HG03060 (cell line): ENCODE measurements around the gene FBXO36.
A peak's percentile ranks its signal among the peaks of the same experiment; 100 is the strongest.
"Not testable (repeated sequence)": the region's sequence is repeated elsewhere in the genome, so short reads cannot be mapped to it uniquely, and the experiment has no call there.

Source experiments
- ATAC-seq: cut with Tn5 transposase; IDR thresholded peaks from one replicate; pipeline ENCODE4 v1.9.1; 2021; ENCODE audit warnings: low read depth, moderate number of reproducible peaks; ENCODE audit not compliant: unreplicated experiment

FBXO36 gene

DNA sequence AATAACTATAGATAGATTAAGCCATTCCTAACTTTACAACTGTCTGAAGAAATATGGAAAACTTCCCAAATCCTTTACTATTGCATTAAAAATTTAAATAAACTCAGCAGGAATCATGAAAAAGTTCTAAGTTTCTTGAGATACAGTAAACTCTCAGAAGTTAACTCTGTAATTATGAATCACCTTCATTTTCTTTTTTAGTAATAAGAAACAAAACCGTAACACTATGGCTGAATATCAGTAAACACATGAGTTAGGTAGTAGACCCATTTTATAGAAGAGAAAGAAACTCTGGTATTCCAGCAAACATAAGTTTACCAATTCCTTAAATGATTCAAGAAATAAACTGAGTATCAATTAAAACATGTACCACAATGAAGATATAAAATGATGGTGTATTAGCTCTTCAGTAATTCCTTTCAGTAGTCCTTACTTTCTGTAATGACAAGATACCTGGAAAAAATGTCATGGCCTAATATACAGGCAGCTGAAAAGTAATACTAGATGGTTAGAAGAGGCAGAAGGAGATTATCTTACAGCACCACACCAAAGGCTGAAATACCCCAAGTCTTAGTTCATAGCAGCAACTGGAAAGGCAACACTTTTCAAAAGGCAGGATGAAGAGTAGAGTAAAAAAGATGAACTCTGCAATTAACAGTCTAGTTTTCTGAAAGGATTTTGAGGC, 12.0 kb upstream of the FBXO36 start:
- no peak for ATAC-seq

GRCh38 chr2:229910832-229911412, 11.4 kb upstream of the FBXO36 start:
- no peak for ATAC-seq

GRCh38 chr2:229914171-229914570, 8.1 kb upstream of the FBXO36 start:
- no peak for ATAC-seq

- ATAC-seq = no peak
Observed at GRCh38 chr2:229917793-229918192, 4.5 kb upstream of the FBXO36 start.

- no peak for ATAC-seq
Observed at GRCh38 chr2:229920011-229920641, 2.2 kb upstream of the FBXO36 start.

DNA sequence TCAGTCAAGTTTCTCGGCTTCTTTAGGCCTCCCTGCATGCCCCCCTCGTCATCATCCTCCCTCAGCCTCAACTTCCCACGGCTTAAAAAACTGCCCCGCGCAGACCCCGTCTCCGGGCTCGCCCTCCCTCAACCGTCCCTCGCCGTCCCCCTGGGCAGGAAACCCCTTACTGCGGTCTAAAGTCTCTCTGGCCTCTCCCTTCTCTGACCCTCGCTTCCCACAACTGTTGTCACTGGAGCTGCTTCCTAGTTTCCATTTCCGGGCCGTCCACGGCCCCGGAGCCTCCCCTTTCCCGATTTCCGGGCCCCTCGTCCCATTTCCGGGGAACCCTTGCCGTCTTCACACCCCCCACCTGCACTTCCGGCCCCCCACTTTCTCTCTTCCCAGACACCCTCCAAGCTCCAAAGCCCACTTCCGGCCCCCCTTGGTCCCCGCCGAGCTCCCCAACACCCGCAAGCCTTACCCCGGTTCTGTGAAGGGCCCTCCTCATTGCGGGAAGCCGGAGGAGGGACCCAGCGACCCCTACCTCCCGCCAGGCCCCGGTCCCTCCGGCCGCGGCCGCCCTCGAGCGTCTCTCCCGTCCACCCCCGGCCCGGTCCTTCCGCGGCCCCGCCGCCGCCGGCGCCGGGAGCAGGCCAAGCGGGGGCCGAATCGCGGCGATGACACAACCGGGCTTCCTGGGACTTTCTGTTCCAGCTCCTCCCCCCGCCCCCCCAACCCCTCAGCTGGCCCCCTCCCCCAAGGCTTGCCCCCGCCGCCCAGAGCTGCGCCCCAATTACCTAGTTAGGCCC, 1.0 kb upstream of the FBXO36 start:
- no peak for ATAC-seq

GRCh38 chr2:229921892-229922448, 333 bp upstream of the FBXO36 start, which contains the start of gene TRIP12:
Gene TRIP12 (minus strand): TSS chr2:229922009. CDS start chr2:229880079, 41,930 bp downstream.
- peak; percentile 76 for ATAC-seq

DNA sequence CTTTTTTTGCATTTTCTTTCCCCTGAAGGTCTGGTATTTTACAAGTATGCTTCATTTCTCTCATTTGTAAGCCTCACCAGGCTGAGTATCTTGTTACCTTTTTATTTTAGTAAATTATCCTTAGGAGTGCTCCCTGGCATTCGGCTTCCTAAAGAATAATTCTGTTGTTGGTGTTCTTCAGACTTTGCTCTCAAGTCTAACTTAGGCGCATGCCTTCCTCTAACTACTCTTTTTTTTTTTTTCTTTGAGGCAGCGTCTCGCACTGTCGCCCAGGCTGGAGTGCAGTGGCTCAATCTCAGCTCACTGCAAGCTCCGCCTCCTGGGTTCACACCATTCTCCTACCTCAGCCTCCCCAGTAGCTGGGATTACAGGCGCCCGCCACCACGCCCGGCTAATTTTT, 2.2 kb downstream of the FBXO36 start:
- ATAC-seq = not testable (repeated sequence)

- ATAC-seq = no peak
Observed at GRCh38 chr2:229925201-229925600, 2.9 kb downstream of the FBXO36 start.

- no peak for ATAC-seq
Observed at GRCh38 chr2:229927817-229928321, 5.6 kb downstream of the FBXO36 start.

DNA sequence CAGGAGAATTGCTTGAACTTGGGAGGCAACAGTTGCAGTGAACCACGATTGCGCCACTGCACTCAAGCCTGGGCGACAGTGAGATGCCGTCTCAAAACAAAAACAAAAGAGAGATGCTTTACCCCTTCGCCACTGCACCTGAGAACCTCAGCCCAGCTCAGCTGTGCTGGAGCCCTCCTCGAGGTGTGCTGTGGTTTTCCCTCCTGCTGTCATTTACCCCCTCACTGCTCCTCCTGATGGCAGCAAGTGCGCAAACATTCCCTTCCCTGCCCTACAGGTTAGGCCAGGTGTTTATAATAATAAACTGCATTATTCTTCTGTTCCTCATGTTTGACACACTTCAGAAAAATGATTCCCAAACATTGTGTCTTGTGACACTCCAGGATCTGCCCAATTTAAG, 8.4 kb downstream of the FBXO36 start:
- ATAC-seq = no peak

GRCh38 chr2:229931241-229931640, 8.9 kb downstream of the FBXO36 start:
- no peak for ATAC-seq

GRCh38 chr2:229937537-229937936, 15.2 kb downstream of the FBXO36 start:
- ATAC-seq = no peak

GRCh38 chr2:229942671-229943070, 20.4 kb downstream of the FBXO36 start:
- no peak for ATAC-seq

DNA sequence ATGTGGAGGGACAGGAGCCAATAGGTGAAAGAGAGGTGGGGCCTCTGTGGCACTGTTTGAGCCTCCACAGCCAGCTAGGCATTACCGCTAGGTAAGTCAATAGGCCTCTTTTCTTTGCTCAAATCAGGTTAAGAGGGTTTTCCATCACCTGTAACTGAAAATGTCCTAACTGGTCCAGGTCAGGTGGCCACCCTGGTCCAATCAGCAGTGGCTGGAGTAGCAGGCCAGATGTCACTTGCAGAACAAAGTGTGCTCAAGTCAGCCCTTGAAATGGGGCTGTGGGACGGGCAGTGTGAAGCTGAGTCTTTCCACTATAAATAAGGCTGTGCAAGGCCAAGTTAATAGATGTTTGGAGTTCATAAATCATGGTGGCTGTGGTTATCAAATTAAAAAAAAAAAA, 20.9 kb downstream of the FBXO36 start:
- ATAC-seq = no peak

- no peak for ATAC-seq
Observed at GRCh38 chr2:229943770-229944449, 21.6 kb downstream of the FBXO36 start.

GRCh38 chr2:229945975-229946374, 23.7 kb downstream of the FBXO36 start:
- ATAC-seq = no peak

DNA sequence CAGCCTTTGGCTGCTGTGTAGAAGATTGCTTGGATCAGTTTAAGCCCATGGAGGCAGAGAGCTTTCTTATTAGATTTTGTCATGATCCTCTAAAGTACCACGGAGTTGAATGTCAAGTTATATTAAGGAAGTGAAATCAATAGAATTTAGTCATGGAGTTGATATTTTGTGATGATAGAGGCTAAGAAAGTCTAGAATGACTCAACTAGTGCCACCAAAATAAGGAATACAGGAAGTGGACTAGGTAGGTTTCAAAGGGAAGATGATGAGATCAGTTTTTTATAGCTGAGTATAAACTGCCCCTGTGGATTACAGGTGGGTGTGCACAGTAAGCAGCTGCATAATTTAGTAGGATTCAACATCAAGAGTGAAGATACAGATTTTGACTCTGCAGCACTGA, 25.2 kb downstream of the FBXO36 start:
- no peak for ATAC-seq

DNA sequence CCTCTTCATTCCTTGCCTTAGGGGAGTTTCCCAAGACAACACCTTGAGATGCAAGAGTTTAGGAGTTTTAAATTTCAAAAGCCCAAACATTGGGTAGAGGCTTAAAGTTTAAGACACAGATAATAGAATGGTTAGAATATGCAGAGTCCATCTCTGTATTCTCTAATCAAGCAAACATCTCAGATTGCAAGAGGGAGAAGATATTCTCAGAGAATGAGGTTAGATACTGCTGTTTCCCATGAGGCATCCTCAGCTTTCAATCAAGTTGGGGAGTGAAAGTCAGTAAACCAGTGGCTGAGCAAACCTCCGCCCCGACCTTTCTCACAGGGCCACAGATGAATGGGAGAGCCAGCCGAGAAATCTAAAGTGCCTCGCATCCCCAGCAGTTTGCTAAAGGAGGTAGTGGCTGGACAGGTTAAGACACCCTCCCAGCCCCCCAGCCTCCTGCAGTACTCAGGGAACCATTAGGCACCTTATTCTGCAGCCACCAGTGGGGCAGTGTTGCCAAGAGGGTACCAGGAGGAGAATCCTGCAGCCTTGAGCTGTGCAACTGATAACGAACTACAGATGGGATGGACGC, 30.0 kb downstream of the FBXO36 start:
- no peak for ATAC-seq

GRCh38 chr2:229955663-229956062, 33.4 kb downstream of the FBXO36 start:
- ATAC-seq = no peak
